ENCODE results near the gene CCT6B.

- TF ChIP-seq POLR2AphosphoS5 (IDR thresholded peaks at IDR 0.05; ENCODE audit: borderline replicate concordance, low read depth, low read length) (no peak), EZH2 (IDR thresholded peaks at IDR 0.05) (no peak)
Observed at GRCh38 chr17:34899643-34900291, 61.5 kb downstream of the CCT6B start.

Data from SK-N-MC (cell line).